Measurements from ENCODE around the gene TWIST1. TPM values are rescaled to one million over a fixed set of nuclear protein-coding genes. Genes with fewer than 3 reads are reported as not detected.

The TWIST1 gene
- total RNA-seq, 1 donor from 2014 or later: 5.4 TPM

DNA sequence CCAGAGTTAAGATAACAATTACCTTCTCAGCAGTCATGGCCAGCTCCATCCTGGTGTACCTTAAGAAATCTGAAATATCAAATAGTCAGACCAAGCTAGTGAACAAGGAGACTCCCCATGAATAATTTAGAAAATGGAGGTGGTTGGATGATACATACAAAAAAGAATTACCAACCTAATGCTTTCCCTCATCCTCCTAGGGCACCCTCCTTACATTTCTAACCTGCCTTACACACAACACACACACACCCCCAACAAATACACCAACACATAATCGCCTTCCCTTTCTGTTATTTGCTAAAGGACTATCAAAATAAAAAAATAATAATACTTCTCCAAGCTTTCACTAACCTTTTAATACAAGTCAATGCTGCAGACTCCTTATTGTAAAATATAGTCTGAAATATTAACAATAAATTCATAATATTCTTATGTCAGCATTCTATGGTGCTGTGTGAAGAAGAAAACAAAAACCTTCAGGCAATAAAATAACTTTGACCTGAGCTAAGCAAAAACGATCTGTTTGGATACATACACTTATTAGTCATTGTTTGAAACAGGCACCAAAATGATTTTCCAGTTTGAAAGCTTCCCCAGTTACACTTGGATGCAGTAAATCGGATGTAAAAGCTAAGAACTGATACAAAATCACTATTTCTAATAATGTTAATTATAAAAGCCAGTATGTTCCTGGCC is 3.4 kb downstream of the TWIST1 start:
- no peak for DNase-seq (ENCODE audit: low spot score)

DNA sequence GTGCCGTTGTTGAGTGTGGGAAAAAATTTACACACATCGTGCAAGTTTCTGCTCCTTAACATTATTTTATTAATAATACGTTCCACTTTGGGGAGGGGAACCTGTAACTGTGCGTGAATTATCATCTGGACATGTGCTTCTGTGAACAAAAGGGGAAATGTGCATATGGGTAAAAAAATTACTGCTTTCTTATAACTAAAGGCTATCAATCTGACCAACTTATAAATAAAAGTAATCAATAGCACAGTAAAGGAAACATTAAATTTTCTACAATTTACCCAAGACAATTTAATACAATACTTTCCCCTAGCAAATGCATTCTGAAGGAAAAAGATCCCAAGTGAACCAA is 4.5 kb downstream of the TWIST1 start:
- DNase-seq (ENCODE audit: low spot score): no peak

DNA sequence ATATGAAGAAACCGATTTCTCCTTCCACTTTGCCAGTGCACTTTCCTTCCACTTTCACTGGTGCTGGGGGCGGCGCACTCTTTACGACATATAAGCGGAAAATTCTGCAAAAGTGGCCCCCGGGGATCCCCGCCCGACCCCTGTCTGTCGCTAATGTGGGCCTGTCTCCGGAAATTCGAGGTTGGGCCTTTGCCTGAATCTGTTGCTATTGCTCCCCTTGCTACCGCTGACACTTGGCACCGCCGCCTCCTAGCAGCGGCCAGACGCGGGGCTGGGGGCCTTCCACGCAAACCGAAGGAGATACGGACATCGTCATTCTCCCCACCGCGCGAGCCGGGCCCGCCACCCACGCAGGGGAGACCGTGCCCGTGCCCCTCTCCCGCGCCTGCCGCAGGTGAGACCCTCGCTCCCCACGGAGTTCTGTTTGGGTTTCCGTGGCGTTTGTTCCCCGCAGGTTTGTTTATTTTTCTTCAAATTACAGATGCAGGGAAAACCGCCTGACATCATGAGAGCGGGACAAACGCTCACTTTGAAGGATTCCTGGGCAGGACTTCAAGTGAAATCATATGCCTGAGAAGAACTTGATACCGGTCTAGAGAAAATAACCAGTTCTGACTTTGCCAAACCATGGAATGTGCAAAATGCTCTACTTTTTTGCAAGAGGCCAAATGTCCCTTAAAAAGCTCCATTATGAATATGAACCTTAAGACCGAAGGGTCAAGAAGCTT is 5.0 kb downstream of the TWIST1 start:
- no peak for DNase-seq (ENCODE audit: low spot score)

DNA sequence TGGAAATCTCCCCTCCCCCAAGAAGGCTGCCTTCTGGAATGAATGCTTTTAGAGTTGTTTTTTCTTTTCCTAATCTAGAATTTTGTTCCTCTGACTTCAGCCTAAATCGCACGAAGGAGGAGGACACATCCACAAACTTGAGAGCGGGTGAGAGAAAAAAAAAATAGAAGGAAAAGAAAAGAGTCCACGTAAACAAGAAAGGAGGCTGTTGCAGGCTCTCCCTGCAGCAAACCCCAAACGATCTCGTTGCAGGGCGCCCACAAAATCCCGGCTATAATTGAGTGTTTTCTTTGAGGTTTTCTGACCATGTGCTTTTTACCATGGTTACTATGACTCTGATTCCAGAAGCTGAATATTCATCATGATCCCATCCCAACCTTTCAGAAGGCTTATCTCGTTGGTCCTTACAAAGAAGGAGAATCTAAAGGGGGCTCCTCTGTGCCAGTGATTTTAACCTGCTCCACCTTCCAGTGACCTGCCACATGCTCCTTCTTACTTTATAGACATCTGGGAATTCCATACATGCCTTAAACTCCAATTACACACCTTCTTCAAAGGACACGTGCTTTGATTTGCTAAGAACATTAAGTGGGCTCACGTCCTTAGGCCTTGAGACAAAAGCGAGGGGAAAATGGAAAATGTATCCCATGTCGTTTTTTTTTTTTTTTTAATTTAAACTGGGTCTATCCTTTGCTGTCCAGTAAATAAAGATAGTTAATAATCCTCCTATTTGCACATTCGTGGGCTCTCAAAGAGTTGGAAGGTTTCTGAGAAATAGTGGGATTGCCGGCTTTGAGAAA is 5.8 kb downstream of the TWIST1 start:
- DNase-seq (ENCODE audit: low spot score): no peak

DNA sequence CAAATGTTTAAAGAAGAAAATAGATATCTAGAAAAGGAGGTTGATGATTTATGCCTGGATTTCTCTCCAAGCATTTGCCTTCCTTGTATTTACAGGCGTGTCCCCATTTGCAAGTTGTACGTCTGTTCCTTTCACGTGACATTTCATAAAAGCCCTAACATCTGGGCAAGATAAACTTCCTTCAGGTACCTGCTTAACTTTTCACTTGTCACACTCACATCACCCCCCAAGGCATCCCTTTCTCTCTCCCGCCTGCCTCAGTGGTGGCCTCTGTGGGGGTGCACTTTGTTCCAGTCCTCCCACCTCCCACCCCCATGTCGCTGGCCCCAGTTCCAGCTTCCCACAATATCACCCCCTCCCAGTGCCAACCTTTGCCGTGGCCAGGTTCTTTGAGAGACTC is 6.7 kb downstream of the TWIST1 start:
- no peak for DNase-seq (ENCODE audit: low spot score)

DNA sequence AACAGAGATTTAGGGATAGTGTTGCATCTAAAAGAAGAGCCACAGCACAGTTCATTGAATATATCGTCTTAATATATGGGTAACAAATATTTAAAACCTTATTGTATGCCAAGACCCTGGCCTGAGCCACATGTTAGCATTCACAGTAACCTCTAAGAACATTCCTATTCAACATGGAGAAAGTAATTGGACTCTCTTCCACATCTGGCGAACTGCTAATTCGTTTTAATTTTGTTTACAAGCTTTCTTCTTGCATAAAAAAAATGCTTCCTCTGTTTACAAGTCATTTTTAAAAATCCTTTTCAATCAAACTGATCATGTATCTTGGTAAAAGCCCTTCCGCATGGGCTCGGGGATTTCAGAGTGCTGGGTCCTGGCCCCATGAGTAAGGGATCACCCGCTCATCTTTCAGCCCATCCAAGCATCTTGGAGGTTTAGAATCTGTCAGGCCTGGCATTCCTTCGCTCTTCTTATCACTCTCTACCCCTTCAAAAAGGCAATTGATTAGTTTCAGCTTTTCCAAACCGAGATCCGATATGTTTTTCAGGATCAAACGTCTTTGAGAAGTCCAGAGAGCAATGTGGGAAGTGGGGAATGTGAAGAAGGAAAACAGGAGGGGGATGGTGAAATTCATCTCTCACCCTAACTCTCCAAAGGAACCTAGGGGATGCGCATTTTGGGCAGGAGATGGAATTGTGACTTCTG is 7.3 kb downstream of the TWIST1 start:
- no peak for DNase-seq (ENCODE audit: low spot score)

DNA sequence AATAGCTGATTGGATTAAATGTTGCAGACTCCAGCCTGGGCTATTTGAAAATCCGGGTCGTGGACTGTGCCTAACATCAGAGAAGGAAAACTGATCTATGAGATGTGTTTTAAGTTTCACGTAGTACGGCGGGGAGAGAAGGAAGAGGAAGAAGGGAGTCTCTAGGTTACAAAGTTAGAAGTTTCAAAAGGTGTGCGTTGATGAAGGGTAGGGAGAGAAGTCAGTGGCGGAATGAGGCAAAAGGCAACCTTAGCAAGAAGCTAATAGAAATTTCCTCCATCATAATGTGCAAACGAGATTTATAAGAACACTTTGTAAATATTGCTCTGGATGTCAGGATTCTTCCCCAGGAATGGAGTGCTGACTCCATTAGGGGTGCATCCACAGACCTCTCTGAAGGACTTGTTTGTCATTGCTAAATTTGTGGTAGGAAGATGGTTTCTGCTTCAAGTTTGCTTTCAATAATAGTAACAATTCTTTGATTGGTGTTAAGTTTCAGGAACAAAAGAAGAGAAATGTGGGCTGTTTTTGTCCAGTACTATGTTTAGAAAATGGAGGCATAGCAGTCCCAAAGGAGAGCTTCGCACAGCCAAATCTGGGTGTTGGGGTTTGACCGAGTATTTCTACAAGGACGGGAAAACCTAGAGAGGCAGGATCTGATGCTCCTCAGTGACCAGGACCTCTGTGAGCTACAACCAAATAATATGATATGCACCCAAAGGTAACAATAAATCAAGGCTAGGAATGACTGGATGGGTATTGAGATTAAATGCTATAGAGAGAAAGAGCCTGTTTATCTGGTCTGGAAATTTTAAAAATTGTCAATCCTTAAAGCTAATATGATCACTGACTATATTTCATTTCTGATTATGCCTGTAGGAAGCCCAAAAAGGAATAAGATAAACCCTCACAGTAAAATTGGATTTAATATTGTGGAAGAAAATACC is 8.2 kb downstream of the TWIST1 start:
- DNase-seq (ENCODE audit: low spot score): no peak

DNA sequence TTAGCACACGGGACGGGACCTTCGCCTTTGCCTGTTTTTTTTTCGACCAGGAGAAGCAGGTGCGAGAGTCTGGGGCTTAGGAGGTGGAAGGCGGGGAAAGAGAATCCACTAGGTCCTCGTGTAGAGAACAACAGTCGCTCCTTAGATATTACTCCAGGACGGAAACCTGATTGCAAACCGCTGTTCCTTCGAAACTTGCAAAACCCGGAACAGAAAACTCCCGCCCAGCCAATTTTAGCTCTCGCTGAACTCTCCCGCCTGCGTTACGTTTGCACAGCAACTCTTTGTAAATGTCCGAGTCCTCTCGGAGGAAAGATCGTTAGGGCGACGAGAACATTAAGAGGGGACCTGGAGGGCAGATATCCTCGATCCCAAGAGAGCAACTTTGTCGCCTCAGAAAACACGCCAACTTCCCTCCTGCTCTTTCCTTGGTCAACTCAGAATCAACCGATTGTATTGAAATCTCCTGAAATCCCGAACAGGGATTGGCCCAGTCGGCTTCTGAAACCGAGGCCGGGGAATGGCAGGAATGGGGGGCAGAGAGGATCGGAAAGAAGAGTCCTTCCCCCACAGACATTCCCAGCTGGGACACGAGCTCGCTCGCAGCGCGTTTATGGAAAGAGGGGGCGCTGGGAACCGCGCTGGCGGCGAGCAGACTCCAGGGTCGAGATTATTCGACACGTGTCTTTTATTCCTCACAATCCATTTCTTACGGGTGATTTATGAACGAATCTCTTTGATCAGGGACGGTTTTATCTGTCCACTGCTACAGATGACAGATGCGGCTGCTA is 9.9 kb downstream of the TWIST1 start:
- DNase-seq (ENCODE audit: low spot score): peak; percentile 22

DNA sequence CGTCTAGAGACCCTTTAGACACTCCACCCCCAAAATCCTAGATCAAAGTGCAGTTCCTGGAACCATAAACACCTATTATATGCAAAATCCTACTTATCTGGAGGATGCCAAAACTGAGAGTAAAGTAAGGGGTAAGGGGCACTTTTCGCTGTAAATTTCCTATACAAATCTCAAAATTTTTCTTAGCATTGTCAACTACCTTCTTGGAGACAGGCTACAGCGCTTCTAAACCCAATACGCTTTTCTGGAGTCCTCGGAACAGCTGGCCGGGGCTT is 10.4 kb downstream of the TWIST1 start:
- no peak for DNase-seq (ENCODE audit: low spot score)

DNA sequence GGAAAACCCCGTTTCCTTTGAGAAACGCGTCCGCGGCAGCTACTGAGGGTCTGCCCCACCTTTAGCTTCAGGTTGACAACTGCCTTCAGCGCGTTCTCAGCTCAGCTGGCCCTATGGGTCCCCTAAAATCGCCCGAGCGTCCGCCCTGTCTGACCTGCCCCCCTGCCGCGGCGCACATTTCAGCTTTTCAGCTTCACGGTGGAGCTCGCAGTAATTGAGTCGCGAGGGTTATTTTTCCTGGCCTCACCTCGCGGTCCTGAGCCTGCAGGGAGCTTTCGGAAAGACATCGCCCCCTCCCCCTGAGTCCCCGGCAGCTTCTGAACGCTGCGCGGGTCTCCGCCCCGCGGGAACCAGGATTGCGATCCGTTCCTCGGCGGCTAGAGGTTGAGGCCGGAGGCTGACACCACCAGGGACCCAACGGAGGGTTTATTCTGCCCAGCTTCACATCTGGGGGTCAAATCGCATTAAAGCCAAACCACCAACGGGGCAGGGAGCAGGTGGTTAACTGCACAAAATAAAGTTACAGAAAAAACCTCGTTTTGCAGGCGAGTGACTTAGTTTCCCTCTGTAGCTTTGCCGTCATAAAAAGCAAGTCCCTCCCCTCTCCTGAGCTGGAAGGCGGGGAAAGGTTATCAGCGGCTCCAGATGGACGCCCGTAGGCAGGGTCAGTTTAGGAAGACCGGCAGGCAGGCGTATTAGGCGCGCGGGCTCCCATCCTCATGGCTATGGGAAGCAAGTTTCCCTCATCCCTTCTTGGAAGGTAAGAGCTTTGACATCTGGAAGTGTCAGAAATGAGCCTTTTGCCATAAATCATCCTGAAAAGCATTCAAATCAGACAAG is 11.0 kb downstream of the TWIST1 start:
- no peak for DNase-seq (ENCODE audit: low spot score)

DNA sequence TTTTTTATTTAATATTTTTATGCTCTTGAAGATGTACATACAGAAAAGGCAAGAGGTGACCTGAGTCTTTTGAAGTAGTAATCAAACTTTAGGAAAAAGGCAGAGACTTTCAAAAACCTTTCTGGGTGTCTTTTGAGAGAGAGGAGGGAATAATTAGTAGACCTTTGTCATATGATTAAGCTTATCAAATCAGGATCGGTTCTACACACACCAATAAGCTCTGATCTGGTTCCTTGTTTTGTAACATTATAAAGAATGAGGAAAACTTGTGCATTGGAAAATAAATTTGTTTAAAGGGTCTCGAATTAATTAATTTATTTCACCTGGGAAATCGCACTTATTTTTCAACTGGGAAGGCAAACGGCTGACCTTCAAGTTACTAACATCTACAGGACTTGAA is 11.9 kb downstream of the TWIST1 start:
- DNase-seq (ENCODE audit: low spot score): no peak

DNA sequence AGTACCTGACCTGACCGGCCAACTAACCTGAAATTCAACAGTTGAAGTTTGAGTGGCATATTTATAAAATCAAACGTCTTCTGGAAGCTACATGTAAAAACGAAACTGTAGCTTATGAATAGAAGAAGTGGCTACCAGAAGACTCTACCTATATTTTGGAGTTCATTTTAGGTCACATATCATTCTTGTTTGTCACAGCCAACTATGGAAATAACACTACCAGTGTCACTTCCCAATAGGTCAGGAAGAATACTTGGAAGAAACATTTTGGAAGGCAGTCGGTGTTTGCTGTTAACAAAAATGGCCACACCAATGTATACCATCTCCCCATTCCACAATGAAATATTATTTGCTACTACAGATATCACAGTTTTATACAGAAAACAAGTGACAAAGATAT is 12.6 kb downstream of the TWIST1 start:
- no peak for DNase-seq (ENCODE audit: low spot score)

DNA sequence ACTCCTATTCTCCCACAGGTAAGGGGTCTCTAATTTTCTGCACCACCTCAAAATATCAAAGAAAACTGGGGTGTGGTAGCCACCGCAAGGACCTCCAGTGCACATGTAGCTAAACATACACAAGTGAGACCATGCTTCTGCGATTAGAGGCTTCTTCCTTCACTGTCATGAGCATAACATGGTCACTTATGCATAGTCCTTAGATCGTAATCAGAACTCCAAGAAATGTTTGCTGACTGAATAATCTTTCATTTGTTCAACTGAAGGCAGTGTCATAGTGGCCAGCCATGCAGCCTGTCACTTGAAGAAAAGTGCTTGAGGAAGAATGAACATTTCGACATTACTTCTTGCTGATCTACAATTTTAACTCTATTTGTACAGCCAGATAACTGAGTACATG is 14.6 kb downstream of the TWIST1 start:
- no peak for DNase-seq (ENCODE audit: low spot score)

DNA sequence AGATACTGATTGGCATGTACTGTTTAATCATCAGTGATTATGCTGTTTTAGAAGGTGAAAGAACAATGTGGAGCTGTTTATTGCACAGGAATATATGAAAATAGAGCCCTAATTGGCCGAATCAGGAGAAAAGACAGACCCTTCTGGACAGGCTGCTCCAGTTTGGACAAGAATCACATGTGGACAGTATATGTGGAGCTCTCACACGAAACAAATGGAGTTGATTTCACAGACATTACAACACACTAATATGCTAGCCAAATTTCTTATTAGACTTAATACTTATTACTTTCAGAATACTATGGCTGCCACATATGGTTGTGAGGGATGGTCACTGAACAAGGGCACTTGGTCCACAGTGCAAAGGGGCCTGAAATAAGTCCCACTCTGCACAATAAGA is 15.5 kb downstream of the TWIST1 start:
- DNase-seq (ENCODE audit: low spot score): no peak

DNA sequence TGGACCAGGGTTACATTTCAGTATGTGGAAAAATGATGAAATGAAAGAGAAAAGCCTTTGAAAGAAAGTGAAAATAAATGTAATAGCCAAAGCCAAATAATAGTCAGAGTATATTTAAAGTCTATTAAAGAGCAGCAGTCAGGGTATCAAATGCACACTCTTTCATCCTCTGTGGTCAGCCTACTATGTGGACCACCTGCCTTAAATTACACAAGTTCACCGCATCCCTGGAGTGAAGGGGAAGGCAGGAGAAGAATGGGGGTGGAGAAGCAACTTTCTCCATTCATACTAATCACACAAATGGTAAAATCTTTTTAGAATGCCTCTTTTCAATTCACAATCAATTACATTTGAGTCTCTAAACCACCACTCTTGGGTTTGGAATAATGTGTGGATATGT is 16.0 kb downstream of the TWIST1 start:
- DNase-seq (ENCODE audit: low spot score): no peak

DNA sequence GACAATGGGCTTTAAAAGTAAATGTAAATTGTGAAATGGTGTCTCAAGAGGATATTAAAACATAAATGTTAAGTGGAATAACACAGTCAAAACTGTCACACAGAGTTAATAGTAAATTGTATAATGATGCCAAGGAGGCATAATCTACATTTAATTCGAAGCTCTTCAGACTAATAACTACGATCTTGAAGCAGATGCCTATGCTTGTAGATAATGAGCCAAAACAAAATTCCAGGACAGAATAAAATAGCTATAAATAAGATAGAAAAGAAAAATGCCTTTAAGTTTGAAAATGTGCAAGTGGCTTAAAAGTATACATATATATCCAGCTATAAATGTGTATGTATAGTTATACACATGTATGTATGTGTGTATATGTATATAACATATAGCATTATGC is 17.5 kb downstream of the TWIST1 start:
- DNase-seq (ENCODE audit: low spot score): no peak

DNA sequence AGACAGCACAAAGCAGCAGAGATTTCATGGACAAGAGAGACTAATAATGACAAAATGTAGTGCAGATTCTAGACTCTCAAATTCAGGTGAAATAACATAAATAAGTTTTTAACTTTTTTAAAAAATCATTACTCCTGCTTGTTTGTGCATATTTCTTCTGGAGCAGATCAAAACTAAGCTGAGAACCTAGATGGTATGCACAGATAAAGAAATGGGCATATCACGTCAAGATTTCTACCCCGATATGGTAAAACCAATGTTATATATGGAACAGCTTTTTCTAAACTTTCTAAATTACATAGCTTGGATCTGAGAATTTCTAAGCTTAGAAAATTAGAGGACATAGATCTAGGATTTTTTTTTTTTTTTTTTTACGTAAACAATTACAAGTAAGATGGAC is 18.2 kb downstream of the TWIST1 start:
- DNase-seq (ENCODE audit: low spot score): no peak

DNA sequence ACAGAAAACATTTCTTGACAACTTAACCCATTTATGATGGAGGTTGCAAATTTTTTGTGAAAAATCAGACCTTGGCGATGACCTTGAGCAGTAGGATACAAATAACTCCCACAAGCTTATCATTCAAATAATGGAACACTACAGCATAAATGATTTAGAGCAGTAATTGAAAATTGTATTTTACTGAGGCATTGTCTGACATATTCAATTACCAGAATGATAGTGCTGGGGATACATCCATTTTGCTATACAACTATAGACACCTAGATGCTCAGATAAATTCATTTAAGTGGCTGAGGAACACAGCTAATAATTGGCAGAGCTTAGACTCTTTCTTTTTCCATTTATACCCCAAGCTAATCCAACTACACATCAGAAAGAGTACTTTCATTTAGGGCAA is 18.9 kb downstream of the TWIST1 start:
- no peak for DNase-seq (ENCODE audit: low spot score)

DNA sequence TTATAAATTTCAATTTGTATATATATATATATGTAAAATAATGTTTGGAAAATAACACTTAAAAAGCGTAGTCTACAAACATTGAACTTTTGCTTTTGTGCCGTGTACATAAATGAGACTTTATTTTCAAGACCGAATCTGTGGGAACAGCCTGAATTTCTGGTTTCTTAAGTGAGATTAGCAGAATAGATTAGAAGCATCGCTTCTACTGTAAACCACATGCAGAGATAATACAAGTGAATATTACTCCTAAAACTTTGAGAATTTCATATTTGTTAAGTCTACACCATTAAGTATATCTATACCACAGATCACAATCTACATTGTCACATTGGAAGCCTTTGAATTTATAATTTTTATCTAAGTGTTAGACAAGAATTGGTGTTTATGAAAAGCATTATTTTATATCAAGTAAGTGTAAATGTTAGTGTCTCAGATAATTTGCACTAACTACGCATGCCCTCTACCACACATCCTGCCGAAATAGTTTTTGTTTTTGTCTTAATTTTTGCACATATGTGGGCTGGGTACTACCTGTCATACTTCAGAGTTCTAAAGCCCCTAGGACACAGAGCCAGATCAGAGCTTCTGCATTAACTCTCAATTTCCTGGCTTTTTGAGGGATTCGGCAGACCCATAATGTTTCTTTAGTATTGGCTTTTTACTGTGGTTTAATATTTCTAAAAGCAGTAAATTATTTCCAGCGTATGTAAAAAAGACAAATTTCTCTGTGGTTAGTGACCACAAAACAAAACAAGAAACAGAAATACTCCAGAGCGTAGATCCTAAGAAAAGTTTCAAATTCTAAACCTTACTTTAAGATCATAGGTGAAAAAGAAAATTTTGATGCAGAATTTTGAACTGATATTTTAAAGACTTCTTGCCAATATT is 20.0 kb downstream of the TWIST1 start:
- DNase-seq (ENCODE audit: low spot score): no peak

All from mucosa of gallbladder (tissue), 1 donor.